HUES64 (cell line): ENCODE measurements around the gene GLYATL1B.
"Not testable (repeated sequence)": the region's sequence is repeated elsewhere in the genome, so short reads cannot be mapped to it uniquely, and the experiment has no call there.

Experiments used
- H3K27ac ChIP-seq: 2 replicates; pipeline ENCODE4 v1.7.0; 2013; ENCODE audit warnings: low read depth, low read length, inconsistent platforms
- H3K27me3 ChIP-seq: 2 replicates; pipeline ENCODE4 v1.6.1; 2013; ENCODE audit warnings: mild to moderate bottlenecking, low read length; ENCODE audit not compliant: insufficient read depth
- H3K36me3 ChIP-seq: 2 replicates; pipeline ENCODE4 v1.6.1; 2013; ENCODE audit warnings: mild to moderate bottlenecking, low read length; ENCODE audit not compliant: insufficient read depth
- H3K4me1 ChIP-seq: 2 replicates; pipeline ENCODE4 v1.6.1; 2013; ENCODE audit warnings: mild to moderate bottlenecking, low read length, moderate library complexity; ENCODE audit not compliant: insufficient read depth
- H3K4me3 ChIP-seq: 2 replicates; pipeline ENCODE4 v1.5.1; 2013; ENCODE audit warnings: mild to moderate bottlenecking, low read length, moderate library complexity
- H3K9ac ChIP-seq: 2 replicates; pipeline ENCODE4 v1.6.1; 2013; ENCODE audit warnings: mild to moderate bottlenecking, low read depth, low read length
- H3K9me3 ChIP-seq: 2 replicates; pipeline ENCODE4 v1.6.1; 2013; ENCODE audit warnings: low read depth, low read length; ENCODE audit not compliant: insufficient read depth
- WGBS: fragments of 150-250, 120-280 bp; methylation state at CpG from one replicate; pipeline ENCODE4 v1.1.7; 2013; ENCODE audit warnings: missing lambda C conversion rate; 5-methylcytosine and 5-hydroxymethylcytosine counted together

The GLYATL1B gene

DNA sequence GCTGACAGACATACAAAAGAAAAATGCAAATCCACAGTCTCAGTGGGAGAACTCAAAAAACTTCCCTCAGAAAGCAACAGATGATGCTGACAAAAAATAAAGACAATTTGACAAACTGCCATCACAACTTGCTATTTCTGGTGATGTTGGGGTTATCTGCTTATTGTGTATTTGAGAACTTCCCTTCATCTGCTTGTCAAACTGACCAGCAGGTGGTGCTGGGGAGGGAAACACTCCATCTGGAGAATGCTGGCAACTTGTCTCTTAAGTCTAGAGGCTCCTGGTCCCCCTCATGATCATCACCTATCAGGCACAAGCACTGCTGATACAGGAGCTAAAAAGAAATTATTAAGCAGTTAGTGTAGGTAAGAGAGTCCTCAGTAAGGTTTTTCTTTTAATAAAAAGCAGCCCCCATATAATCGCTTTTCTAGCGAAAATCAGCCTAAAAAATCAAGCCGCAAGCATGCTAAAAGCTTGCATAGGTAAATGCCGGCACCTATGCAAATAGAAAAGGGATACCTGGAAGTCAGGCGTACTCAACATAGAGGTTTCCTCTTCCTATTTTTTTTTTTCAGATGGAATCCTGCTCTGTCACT is 11.1 kb downstream of the GLYATL1B start:
- WGBS = 91% methylated on average over 5 of the region's 5 CpGs
- no peaks in the 10 kb centered on the region for H3K36me3 ChIP-seq
- H3K4me3 ChIP-seq = no peak overlapping the region
- H3K27me3 ChIP-seq = no peaks in the 10 kb centered on the region; the same call in 1 of the 2 replicates
- peaks cover 30% of the 10 kb centered on the region for H3K4me1 ChIP-seq
- no peaks in the 10 kb centered on the region for H3K9me3 ChIP-seq
- H3K27ac ChIP-seq = no peak overlapping the region
- no peak overlapping the region for H3K9ac ChIP-seq

- WGBS = 94% methylated on average over 7 of the region's 8 CpGs
- peaks cover 24% of the 10 kb centered on the region for H3K4me1 ChIP-seq
- not testable (repeated sequence) for H3K27me3 ChIP-seq, H3K9ac ChIP-seq, H3K9me3 ChIP-seq, H3K36me3 ChIP-seq, H3K4me3 ChIP-seq, H3K27ac ChIP-seq
Observed at GRCh38 chr11:59097938-59098337, 11.8 kb downstream of the GLYATL1B start.

DNA sequence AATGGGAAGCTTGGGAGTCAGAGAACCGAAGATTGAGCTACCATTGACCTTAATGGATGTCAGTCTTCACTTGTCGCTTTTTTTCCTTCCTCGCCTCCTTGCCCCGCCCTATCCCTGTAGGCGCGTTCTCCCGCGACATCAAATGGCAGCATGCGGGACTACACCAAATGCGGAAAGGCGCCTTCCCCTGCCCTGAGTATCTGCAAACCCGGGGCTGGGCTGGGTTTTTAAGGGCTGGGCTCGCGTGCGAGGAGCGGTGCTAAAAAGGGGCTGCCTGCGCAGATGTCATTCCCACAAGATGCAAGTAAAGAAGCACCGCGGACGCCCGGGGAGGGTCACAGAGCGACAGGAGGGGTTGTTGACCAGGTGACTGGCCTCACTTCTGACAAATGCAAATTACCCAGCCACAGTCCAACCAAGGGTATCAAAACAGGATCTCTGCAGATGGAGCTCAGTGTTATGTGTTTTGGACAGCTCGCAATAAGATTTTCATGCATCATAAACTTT is 16.2 kb downstream of the GLYATL1B start:
- no peak overlapping the region for H3K9ac ChIP-seq
- H3K27ac ChIP-seq = no peak overlapping the region
- peaks cover 7% of the 10 kb centered on the region for H3K4me1 ChIP-seq
- H3K27me3 ChIP-seq = peaks cover 27% of the 10 kb centered on the region
- no peaks in the 10 kb centered on the region for H3K9me3 ChIP-seq
- peak overlapping the region; percentile 40 for H3K4me3 ChIP-seq
- H3K36me3 ChIP-seq = no peaks in the 10 kb centered on the region
- WGBS = 44% methylated on average over 23 of the region's 23 CpGs

GRCh38 chr11:59106363-59107336 is 20.5 kb downstream of the GLYATL1B start, which contains the start of gene FAM111B:
Gene FAM111B, plus strand, starts transcription at chr11:59107237. Its CDS starts 2,389 bp downstream, at chr11:59109626.
- H3K27ac ChIP-seq = peak within 1 kb of the TSS; percentile 58

GRCh38 chr11:59107721-59108120 is 21.6 kb downstream of the GLYATL1B start:
- Histone ChIP-seq H3K4me3 (peak overlapping the region; percentile 63), H3K36me3 (peaks cover 28% of the 10 kb centered on the region), H3K27me3 (peaks cover 38% of the 10 kb centered on the region), H3K9ac (peak overlapping the region; percentile 63; the same call in 1 of the 2 replicates)
- H3K4me1 ChIP-seq, H3K9me3 ChIP-seq, H3K27ac ChIP-seq: not testable (repeated sequence)
- WGBS = 5% methylated on average over 9 of the region's 10 CpGs

More at GRCh38 chr11:59106363-59107336, 20.5 kb downstream of the GLYATL1B start, which contains the start of gene FAM111B:
- Histone ChIP-seq H3K9me3 (no peaks in the 10 kb centered on the region), H3K4me1 (peaks cover 6% of the 10 kb centered on the region; the same call in 1 of the 2 replicates), H3K36me3 (peaks cover 28% of the 10 kb centered on the region), H3K9ac (peak within 1 kb of the TSS; percentile 86), H3K4me3 (peak within 1 kb of the TSS; percentile 63), H3K27me3 (peaks cover 38% of the 10 kb centered on the region)
- WGBS = under 1% methylated on average over 64 of the region's 64 CpGs

GRCh38 chr11:59112494-59112893 is 26.4 kb downstream of the GLYATL1B start:
- H3K9ac ChIP-seq = no peak overlapping the region
- H3K4me1 ChIP-seq = peaks cover 6% of the 10 kb centered on the region; the same call in 1 of the 2 replicates
- WGBS = no CpG with 5 or more reads among the region's 2 CpGs
- no peak overlapping the region for H3K27ac ChIP-seq
- no peak overlapping the region for H3K4me3 ChIP-seq
- H3K9me3 ChIP-seq = peaks cover 7% of the 10 kb centered on the region
- H3K27me3 ChIP-seq = peaks cover 10% of the 10 kb centered on the region
- H3K36me3 ChIP-seq = peaks cover 72% of the 10 kb centered on the region

DNA sequence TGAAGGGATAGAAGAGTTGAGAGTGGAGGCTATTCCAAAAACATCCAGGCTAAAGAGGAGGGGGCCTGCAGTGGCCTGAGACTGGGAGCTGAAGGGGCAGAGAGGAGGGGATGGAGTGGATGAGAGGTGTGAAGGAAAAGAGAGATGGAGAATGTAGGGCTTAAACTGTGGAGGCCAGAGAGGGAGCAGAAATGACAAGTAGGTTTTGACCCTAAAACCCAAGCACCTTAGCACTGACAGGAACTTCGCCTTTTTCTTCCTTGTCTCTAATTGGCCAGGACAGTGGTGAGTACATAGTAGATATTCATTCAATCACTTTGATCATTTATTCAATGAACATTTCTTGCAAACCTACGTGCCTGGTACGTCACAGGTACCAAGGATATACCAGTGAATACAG is 28.2 kb downstream of the GLYATL1B start:
- H3K9ac ChIP-seq = no peak overlapping the region
- no peaks in the 10 kb centered on the region for H3K4me1 ChIP-seq
- WGBS = 92% methylated on average over 3 of the region's 3 CpGs
- H3K9me3 ChIP-seq = peaks cover 24% of the 10 kb centered on the region
- no peak overlapping the region for H3K27ac ChIP-seq
- no peaks in the 10 kb centered on the region for H3K27me3 ChIP-seq
- H3K36me3 ChIP-seq = peaks cover 84% of the 10 kb centered on the region
- no peak overlapping the region for H3K4me3 ChIP-seq

GRCh38 chr11:59115553-59115952 is 29.4 kb downstream of the GLYATL1B start:
- Histone ChIP-seq H3K36me3 (peaks cover 83% of the 10 kb centered on the region), H3K4me3 (no peak overlapping the region), H3K9me3 (peaks cover 29% of the 10 kb centered on the region), H3K9ac (no peak overlapping the region), H3K27ac (no peak overlapping the region), H3K27me3 (no peaks in the 10 kb centered on the region), H3K4me1 (no peaks in the 10 kb centered on the region)
- WGBS = 100% methylated on average over 1 of the region's 1 CpG

DNA sequence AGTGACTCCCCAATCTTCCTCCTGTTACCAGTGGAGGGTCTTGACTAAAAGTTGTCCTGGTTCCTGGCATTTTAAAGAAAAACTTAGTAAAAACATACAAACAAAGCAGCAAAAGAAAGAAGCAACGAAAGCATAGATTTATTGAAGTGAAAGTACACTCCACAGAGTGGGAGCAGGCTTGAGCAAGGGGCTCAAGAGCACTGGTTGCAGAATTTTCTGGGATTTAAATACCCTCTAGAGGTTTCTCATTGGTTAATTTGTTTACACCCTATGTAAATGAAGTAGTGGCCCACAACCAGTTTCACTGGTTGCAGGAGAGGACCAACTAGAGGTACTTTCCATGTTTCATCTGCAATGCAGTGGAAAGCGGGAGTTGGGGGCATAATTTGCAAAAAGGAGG is 31.7 kb downstream of the GLYATL1B start:
- Histone ChIP-seq H3K27ac (no peak overlapping the region), H3K4me1 (no peaks in the 10 kb centered on the region), H3K27me3 (no peaks in the 10 kb centered on the region), H3K36me3 (peaks cover 90% of the 10 kb centered on the region), H3K4me3 (no peak overlapping the region), H3K9me3 (peaks cover 31% of the 10 kb centered on the region), H3K9ac (no peak overlapping the region)
- 98% methylated on average over 2 of the region's 2 CpGs for whole genome bisulfite sequencing

DNA sequence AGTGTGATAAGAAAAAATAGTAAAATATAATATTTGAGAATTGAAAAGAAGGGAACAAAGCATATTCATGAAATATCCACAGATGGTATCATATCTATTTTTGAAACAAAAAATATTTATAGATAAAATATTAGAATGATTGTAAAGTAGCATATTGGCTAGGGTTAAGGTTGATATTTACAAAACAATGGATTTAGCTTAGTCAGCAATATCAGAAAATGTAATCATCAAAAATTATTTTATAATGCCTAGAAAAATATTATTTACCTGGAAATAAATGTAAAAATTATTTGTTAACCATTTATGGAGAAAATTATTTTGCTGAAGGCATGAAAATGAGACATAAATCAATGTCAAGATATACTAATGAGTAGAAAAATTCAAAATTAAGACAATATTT is 33.7 kb downstream of the GLYATL1B start:
- H3K27ac ChIP-seq = no peak overlapping the region
- H3K27me3 ChIP-seq = no peaks in the 10 kb centered on the region
- peaks cover 48% of the 10 kb centered on the region for H3K9me3 ChIP-seq
- no peak overlapping the region for H3K9ac ChIP-seq
- no peaks in the 10 kb centered on the region for H3K4me1 ChIP-seq
- H3K36me3 ChIP-seq = peaks cover 92% of the 10 kb centered on the region
- no peak overlapping the region for H3K4me3 ChIP-seq
